ENCODE data around the gene MICOS13.
A peak's percentile ranks its signal among the peaks of the same experiment; 100 is the strongest.

Gene MICOS13

DNA sequence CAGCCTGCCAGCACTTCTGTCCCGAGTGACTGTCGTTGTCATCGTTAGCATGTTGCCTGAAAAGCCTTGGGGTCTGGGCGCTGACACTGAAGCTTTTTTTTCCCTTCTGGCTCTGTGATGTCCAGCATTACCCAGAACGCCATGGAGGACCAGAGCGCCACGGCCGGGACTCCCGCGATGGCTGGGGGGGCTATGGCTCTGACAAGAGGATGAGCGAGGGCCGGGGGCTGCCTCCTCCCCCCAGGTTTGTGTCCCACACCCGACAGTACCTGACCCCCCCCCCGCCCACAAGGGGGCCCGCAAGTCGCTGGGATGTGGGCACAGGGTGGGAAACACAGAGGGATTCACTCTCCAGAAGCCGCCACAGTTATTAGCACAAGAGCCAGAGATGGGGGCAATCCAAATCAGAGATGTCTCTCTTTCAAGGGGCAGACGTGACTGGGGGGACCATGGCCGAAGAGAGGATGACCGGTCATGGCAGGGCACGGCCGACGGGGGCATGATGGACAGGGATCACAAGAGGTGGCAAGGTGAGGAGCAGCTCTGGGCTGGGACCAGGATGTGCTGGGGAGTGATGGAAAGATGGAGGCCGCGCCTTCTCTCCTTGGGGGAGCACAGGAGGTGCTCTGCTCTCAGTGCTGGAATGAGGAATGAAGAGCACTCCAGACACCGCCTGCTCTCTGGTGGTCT lies 13.2 kb downstream of the MICOS13 start:
- DNase-seq: no peak

DNA sequence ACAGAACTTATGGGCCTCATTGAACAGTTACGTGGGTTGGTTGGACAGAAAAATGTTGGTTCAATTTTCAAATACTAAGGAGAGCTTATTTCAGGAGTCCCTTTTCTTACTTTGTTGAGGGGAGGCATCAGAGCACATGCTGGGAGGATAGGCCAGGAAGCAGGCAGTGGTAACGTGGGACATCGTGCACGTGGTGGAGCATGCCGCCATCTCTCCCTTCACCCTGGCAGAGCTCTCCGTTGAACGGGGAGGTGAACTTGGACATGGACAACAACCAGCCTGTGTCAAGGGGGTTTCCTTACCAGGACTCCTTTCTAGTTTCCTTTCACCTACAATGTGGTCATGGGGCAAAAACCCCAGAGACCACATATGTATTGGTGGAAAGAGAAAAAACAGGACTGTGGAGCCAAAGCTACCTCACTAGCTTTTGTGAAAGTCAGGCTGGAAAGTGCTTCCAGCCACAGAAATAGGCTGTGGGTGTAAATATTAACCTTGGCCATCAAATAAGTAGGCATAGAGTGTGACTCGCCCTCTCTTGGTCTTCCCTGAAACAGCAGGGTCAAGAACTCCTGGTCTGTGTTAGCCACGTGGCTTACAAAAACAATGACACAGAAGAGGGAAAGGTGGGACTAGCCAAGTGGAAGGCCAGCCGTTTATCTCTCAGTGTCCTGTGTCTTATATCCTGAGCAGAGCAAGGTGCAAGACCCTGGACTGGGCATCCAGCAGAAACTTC lies 14.4 kb downstream of the MICOS13 start:
- no peak for DNase-seq

DNA sequence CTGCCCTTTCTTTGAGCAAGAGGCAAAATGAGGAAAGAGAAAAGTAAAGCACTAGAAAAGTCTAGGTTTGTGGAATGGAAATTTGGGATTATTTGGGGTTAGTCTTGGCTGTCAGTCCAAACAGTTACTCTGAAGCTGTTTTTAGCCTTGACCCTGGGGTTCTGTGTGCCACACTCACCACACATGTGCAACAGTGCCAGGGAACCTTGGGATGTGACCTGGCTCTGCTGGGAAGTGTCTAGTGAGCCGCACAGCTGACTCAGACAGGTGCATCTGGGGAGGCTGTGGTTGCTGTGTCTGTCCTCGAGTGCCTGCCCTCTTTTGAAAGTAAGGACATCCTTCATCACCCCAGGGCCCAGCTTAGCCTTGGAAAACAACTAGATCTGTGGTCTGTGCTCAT lies 15.8 kb downstream of the MICOS13 start:
- no peak for DNase-seq

DNA sequence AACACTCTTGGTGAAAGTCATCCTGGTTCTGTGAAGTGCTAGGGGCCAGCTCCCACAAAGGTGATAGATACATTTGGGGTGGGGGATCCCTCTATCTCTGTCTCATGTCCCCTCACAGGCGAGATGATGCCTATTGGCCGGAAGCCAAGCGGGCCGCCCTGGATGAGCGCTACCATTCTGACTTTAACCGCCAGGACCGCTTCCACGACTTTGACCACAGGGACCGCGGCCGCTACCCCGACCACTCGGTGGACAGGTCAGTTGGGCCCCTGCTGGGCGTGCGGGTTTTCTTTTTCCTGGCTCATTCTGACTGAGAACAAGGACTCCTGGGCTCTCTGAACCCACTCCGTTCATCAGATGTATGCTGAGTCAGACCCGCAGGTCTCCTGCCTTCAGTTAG lies 16.4 kb downstream of the MICOS13 start:
- no peak for DNase-seq

DNA sequence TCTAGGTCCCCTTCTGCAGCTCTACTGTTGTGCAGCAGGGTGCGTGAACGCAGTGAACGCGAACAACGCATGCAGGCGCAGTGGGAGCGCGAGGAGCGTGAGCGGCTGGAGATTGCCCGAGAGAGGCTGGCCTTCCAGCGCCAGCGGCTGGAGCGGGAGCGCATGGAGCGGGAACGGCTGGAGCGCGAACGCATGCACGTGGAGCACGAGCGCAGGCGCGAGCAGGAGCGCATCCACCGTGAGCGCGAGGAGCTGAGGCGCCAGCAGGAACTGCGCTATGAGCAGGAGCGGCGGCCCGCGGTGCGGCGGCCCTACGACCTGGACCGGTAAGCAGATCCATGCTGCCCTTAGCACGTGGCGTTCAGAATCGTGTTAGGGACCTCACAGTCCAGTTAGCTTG lies 18.8 kb downstream of the MICOS13 start:
- no peak for DNase-seq

DNA sequence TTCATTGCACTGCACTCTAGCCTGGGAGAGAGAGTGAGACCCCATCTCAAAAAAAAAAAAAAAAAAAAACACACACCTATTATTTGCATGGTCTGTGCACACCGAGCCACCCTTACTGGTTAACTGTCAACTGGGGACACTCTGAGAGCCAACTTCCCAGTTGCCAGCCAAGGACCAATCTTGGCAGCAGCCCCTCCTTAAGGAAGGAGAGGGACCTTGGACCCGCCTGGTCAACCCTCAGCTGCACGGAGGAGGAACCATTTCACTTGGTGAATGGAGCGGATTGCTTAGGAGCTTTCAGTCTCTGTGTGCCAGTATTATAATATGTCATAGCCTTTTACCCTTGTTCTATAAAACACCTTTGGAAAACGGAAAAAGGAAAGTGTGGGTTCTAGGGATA lies 24.9 kb downstream of the MICOS13 start:
- DNase-seq: no peak

DNA sequence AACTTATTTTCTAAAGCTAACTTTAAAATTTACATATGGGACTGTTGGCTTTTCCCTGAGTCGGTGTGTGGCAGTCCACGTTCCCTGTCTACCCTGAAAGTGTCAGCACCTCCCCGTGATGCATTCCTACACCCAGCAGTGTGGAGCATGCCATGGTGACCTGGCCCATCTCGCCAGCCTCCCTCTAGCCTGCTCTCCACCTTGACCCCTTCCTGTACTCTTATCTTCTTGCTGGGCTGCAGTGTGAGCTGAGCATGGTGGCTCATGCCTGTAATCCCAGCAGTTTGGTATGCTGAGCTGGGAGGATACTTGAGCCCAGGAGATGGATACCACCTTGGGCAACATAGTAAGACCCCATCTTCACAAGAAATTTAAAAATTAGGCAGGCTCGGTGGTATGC lies 25.4 kb downstream of the MICOS13 start:
- DNase-seq: no peak

DNA sequence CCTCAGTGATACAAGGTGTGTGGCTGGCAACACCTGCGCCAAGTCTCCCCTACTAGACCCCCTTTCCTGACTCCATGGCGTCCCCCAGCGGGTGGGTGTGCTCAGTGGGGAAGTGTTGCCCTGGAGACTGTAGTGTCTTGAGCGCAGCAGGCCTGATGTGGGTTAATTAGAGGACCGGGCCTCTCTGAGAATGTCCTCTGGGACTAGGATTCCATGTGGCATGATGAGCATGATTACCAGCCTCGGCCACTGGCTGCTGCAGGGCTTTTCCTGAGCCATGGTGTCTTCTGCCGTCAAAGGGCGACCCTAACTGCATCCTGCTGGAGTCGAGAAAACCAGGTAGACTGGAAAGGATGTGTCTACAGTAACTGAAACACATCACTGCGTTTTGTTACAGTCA lies 28.1 kb downstream of the MICOS13 start:
- no peak for DNase-seq

DNA sequence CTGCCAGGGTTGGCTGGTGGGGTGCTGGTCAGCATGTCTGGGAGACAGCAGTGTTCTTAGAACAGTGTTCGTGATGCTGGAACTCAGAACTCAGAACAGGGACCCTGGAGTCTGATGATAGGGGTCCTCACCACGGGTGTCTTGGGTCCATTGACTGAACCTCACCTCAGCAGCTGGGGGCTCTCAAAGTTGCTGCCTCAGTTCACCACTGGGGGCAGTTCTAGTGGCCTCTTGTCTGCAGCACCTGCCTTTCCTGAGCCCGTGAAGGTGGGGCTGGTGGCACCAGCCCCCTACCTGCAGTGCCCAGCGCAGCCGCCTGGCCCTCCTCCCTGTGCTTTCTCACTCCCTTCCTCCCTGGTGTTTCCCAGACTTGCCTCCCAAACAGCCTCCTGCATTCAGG lies 29.0 kb downstream of the MICOS13 start:
- no peak for DNase-seq

DNA sequence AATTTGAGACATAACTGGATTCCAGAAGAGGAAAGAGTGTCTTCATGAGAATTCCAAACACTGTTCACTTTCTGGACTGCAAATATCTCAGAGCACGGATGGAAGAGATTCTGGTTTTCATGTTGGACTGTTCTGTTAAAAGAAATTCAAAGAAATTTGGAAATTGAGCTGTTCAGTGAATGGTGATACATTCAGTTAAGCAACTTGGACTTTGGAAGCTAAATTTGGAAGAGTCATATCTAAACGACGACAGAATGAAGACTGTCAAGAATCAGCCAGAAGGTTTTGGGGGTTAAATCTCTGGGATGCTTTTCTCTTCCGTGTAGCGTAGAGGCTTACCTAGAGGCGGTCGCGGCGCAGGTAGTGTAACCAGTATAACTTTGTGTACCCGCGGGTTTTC lies 31.9 kb downstream of the MICOS13 start:
- no peak for DNase-seq

DNA sequence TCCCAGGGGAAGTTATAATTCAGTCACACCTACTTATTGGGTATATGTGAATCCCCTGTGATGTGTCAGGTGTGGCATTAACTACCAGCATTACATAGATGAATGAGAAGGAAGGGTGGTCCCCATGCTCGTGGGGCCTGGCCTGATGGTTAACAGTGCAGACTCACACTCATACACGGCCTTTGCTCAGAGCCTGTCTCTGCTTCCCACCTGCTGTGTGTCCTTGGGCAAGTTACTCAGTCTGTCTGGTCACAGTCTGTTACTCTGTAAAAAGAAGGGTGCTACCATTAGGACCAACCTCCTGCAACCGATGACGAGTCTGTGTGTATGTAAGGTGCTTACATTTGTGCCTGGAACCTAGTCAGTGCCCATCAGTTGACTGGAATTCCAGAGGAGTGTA lies 33.6 kb downstream of the MICOS13 start:
- DNase-seq: no peak

DNA sequence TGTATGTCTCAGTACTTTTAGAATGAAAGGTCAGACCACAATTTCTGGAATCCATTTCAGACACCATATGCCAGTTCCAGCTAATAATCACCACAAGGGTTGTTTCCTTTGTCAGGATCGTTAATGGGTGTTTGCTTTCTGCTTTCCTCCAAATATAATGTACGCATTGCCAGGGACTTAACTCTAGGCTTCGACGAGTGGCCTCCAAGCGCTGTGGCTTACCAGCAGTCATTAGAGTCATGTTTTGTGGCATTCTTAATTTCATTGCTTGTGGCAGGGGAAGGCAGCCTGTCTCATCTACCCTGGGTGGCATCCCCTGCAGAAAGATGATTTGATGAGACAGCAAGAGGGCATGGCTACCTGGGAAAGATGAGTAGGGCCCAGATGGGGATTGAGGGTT lies 34.9 kb downstream of the MICOS13 start:
- no peak for DNase-seq

DNA sequence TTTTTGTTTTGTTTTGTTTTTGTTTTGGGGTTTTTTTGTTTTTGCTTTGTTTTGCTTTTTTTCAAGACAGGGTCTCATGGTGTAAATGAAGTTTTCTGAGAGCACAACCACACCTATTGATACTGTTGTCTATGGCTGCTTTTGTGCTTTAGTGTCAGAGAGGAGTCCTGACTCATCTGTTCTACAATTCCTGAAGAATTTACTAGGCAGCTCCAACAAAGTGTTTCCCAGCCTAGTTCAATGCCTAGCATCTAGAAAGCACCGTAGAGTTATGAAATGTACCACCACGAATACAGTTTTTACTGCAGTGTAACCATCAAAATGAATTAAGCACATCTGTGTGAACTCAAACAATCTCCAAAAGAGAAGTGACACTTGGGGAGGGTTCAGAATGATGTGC lies 36.3 kb downstream of the MICOS13 start:
- no peak for DNase-seq

DNA sequence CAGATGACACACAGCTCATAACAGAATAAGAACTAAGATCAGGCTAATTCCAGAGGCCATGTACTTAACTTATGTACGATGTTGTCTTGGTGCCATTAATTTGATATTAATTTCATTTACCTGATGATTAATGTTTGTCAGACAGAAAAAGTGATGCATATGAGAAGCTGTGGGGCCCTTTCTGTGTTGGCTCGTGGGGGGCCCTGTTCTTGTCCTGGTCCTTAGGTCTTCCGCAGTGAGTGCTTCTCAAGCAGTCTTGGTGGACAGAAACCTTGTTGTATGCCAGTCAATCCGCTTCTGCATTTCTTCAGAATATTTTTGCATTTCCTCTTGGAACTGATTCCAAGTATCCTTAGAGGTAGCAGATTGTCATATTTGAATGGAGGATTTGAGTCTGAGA lies 37.3 kb downstream of the MICOS13 start:
- no peak for DNase-seq

DNA sequence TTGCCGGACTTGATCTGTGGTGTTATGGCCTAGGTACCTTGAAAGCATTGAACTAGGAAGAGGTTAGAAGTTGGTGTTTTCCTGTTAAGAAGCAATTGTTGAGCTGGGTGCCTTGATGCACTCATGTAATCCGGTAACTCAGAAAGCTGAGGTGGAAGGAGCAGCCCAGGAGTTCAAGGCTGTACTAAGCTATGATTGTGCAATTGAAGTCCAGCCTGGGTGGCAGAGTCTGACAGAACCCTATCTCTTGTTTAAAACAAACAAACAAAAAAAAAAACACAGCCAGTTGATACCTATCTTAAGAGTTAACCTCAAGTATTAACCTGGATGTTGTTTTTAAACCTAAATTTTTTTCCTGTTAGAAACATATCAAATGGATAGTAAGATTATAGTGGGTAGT lies 38.1 kb downstream of the MICOS13 start:
- no peak for DNase-seq

DNA sequence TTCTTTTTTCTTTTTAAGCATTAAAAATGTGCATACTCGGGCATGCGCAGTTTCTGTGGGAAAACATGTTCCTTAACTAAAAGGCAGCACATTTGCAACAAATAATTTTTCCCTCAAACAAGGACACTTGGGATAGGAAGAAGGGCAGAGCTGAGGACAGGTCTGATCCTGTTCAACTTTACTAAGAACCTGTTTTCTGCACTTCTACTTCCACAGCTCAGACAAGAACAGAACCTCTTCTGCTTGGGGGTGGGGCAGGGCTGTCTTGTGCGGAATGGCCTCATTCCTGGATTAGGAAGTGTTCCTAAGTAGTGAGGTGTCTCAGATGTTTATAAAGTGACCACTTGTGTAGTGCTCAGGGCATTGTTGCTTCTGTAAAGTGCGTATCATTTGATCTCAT lies 39.1 kb downstream of the MICOS13 start:
- DNase-seq: no peak

DNA sequence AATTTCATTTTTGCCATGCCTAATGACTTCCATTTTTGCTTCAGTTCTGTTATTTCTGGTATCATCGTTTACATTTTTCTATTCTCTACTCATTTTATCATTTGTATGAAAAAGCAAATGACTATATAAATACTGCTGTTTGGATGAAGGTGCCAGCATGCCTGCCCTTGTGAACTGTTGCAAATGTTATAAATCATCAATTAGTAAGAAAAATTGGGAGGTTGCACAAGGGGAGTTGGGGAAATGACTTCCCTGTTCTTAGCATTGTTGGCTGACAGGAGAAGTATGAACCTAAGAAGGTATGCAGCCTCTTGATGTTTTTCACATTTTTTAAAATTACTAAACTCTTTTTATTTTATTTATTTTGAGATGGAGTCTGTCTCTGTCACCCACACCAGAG lies 42.3 kb downstream of the MICOS13 start:
- DNase-seq: no peak

DNA sequence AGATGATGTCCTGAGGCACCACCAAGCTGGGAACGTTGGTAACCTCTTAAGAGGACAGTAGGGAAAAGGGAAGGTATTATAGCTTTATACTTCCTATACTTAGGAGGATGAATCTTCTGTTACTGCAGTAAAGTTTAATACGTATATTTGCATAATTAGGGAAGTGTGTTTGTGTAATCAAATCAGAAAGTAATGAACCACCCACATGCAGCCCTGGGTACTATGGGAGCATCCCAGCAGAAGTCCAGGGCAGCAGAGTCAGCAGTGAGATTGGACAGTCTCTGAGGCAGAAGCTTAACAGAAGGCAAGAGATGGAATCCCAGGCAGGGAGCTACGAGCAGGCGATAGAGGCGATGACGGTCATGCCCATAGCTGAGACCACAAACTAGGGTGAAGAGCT lies 44.9 kb downstream of the MICOS13 start:
- DNase-seq: no peak

DNA sequence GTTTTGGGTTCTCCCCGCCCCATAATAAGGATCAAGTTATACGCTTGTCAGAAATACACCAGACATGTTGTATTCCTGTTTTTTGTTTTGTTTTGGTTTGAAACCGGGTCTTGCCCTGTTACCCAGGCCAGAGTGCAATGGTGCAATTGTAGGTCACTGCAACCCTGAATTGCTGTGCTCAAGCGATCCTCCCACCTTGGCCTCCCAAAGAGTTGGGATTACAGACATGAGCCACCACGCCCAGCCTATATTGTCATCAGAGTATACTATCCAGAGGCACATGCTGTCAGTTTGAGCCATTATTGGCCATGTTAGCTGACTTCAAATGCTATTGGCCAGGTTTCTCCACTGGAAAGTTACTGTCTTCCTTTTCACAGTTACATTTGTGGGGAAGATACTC lies 47.7 kb downstream of the MICOS13 start:
- DNase-seq: no peak

DNA sequence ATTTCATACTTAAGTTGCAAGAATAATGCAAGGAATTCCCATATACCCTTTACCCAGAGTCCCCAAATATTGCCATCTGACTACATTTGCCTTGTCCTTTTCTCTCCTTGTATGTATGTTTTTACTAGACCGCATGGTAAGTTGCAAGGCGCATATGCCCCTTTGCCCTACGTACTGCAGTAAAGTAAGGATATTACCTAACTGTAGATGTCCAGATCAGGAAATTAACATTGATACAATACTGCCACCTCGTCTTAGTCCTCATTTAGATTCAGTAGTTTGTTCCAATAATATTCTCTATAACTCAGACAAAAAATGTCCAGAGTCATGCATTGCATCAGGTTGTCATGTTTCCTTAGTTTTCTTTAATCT lies 48.1 kb downstream of the MICOS13 start:
- no peak for DNase-seq

DNA sequence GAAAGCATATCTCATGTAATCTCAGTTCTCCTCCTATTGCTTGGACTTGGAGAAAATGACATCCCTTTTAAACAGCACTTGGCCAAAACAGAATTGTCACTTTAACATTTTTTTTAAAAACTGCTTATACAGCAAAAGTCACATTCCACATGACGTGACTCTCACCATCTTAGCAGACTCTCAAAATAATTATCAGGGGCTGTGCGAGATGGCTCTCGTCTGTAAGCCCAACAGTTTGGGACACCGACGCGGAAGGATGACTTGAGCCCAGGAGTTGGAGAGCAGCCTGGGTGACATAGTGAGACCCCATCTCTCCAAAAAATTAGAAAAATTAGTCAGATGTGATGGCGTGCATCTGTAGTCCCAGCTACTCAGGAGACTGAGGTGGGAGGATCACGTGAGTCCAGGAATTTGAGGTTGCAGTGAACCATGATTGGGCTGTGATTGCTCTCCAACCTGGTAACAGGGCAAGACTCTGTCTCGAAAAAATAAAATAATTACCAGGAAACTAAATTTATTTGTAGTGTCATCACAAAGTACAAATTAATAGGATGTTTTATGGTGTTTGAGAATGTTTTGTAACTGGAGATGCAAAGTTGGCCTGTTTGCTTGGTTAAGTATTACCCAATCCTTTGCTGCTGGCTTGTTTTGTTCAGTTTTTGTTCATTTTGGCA lies 48.6 kb downstream of the MICOS13 start:
- DNase-seq: no peak

DNA sequence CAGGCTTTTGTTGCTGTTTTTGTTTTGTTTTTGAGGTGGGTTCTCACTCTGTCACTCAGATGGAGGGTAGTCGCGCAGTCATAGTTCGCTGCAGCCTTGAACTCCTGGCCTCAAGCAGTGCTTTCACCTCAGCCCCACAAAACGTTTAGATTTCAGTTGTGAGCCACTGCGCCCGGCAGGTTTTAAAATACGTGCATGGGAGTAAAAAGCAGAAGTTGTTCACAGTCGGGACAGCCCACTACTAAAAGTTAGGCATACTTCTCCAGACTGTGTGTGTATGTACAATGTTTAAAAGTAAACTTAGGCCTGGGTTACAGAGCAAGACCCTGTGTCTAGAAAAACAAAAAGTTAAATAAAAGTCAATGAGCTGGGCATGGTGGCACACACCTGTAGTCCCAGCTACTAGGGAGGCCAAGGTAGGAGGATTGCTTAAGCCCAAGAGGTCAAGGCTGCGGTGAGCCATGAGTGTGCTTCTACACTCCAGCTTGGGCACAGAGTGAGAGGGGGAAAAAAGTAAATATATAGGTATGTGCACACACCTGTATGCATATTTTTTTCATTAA lies 51.3 kb downstream of the MICOS13 start:
- peak; percentile 61 for DNase-seq

DNA sequence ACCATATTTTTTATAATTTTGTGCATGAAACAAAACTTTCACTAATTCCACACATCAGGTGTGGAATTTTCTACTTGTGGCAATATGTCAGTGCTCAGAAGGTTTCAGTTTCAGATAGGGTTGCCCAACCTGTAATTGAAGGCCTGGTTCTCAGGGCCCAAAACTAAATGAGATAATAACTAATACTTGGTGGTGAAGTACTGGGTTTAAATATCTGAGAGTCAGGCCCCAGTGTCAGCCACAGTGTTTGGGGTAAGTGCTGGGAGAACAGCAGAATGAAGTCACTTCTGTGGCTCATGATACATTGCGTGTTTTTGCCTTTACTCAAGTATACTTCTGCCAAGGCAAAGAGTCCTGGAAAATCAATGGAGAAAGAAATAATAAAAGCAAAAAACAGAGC lies 51.9 kb downstream of the MICOS13 start:
- DNase-seq: peak; percentile 67
